ENCODE data around the gene SLC22A31. TPM values are rescaled to one million over a fixed set of nuclear protein-coding genes. Genes with fewer than 3 reads are reported as not detected.
"Not testable (repeated sequence)": the region's sequence is repeated elsewhere in the genome, so short reads cannot be mapped to it uniquely, and the experiment has no call there.

The SLC22A31 gene
- total and polyA plus RNA-seq, 2 donors (not counting 1 experiment from before 2014, with no cell fraction given) = 0.17 to 0.24 TPM

DNA sequence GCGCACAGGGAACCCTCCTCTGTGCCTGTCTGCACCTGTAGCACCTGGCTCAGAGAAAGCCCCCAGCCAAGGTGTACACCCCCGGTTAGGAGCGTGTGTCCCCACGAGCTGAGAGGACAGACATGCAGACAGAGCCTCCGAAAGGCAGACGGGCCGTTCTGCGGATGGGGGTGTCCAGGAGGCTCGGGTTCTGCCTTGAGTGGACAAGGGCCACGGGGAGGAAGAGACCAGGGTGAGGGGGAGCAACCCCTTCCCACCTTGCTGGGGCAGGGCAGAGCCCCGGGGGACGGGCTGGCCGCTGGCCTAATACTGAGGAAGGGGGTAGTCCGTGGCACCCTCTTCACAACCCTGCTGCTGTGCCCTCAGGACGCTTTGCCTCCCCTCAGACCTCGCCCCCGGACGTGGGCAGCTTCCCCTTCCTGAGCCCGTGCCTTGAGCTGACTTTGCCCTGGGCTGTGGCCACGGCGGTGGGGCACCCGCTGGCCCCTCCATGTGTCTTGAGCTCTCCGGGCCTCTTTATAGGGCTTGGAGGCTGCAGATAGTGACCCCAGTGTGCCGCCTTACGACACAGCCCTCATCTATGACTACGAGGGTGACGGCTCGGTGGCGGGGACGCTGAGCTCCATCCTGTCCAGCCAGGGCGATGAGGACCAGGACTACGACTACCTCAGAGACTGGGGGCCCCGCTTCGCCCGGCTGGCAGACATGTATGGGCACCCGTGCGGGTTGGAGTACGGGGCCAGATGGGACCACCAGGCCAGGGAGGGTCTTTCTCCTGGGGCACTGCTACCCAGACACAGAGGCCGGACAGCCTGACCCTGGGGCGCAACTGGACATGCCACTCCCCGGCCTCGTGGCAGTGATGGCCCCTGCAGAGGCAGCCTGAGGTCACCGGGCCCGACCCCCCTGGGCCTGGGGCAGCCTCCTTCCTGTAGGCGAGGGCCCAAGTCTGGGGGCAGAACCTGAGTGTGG is 5.7 kb downstream of the SLC22A31 start:
- H3K79me2 ChIP-seq (ENCODE audit: control insufficient read depth, insufficient read depth, low read length) = no peaks in the 10 kb centered on the region
- DNase-seq (ENCODE audit: low read depth in 2 of 2) = no peak
- H3K27me3 ChIP-seq (ENCODE audit: control insufficient read depth, insufficient read depth, low read length) = peaks cover under 1% of the 10 kb centered on the region
- H3K4me2 ChIP-seq (ENCODE audit: extremely low read depth, insufficient read depth, low read length) = no peak overlapping the region
- no peaks in the 10 kb centered on the region for H3K36me3 ChIP-seq (ENCODE audit: control insufficient read depth, insufficient read depth, low read length)
- no peaks in the 10 kb centered on the region for H3K4me1 ChIP-seq (ENCODE audit: control insufficient read depth, extremely low read depth, insufficient read depth, low read length)
- no peaks in the 10 kb centered on the region for H3K9me3 ChIP-seq (ENCODE audit: control insufficient read depth, insufficient read depth, low read depth, low read length)
- H2AFZ ChIP-seq (ENCODE audit: low read length) = no peak overlapping the region
- no peak overlapping the region for H3K27ac ChIP-seq (ENCODE audit: insufficient read depth, low read length)
- TF ChIP-seq, protein P1, sequence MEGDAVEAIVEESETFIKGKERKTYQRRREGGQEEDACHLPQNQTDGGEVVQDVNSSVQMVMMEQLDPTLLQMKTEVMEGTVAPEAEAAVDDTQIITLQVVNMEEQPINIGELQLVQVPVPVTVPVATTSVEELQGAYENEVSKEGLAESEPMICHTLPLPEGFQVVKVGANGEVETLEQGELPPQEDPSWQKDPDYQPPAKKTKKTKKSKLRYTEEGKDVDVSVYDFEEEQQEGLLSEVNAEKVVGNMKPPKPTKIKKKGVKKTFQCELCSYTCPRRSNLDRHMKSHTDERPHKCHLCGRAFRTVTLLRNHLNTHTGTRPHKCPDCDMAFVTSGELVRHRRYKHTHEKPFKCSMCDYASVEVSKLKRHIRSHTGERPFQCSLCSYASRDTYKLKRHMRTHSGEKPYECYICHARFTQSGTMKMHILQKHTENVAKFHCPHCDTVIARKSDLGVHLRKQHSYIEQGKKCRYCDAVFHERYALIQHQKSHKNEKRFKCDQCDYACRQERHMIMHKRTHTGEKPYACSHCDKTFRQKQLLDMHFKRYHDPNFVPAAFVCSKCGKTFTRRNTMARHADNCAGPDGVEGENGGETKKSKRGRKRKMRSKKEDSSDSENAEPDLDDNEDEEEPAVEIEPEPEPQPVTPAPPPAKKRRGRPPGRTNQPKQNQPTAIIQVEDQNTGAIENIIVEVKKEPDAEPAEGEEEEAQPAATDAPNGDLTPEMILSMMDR (conservative IDR thresholded peaks at IDR 0.05 in 1 of 2, IDR thresholded peaks at IDR 0.05 in 1 of 2; ENCODE audit: low read depth in 1 of 2, low read length in 2 of 2) = no peak
- TF ChIP-seq EZH2 (IDR thresholded peaks at IDR 0.05; ENCODE audit: low read length, missing control alignments) = no peak
- no peaks in the 10 kb centered on the region for H4K20me1 ChIP-seq (ENCODE audit: control insufficient read depth, extremely low read depth, insufficient read depth, low read length)
- H3K4me3 ChIP-seq (replicated peaks in 1 of 4; ENCODE audit: control extremely low read depth in 1 of 4, insufficient read depth in 1 of 4, low read depth in 3 of 4, low read length in 4 of 4) = no peak overlapping the region
- H3K9ac ChIP-seq (ENCODE audit: insufficient read depth, low read length) = no peak overlapping the region

DNA sequence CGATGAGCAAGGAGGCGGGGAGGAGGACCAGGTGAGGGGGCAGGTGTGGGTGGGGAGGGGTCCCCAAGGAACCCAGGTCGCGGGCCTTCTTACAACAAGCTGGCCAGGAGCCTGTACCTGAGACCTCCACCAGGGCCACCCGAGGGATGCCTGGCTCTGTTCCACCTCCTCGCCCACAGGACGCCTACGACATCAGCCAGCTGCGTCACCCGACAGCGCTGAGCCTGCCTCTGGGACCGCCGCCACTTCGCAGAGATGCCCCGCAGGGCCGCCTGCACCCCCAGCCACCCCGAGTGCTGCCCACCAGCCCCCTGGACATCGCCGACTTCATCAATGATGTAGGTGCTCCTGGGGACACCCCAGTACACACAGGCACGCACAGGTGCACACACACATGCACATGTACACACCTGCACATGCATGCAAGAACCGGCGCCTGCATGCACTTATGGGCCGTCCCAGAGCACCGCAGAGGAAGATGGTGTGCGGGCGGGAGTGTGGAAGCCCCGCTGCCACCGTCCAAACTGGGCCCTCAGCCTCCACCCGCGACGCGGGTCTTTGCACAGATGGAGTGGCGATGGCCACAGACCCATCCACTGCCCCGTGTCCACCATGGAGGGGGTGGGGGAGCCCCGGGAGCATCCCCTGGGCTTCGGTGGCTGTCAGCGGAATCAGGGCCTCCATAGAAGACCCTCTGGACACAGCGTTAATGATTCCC is 6.6 kb downstream of the SLC22A31 start:
- Histone ChIP-seq H3K79me2 (ENCODE audit: control insufficient read depth, insufficient read depth, low read length) (no peaks in the 10 kb centered on the region), H2AFZ (ENCODE audit: low read length) (no peak overlapping the region), H3K36me3 (ENCODE audit: control insufficient read depth, insufficient read depth, low read length) (no peaks in the 10 kb centered on the region), H4K20me1 (ENCODE audit: control insufficient read depth, extremely low read depth, insufficient read depth, low read length) (no peaks in the 10 kb centered on the region), H3K4me1 (ENCODE audit: control insufficient read depth, extremely low read depth, insufficient read depth, low read length) (no peaks in the 10 kb centered on the region), H3K4me3 (replicated peaks in 1 of 4; ENCODE audit: control extremely low read depth in 1 of 4, insufficient read depth in 1 of 4, low read depth in 3 of 4, low read length in 4 of 4) (no peak overlapping the region), H3K27ac (ENCODE audit: insufficient read depth, low read length) (no peak overlapping the region), H3K9ac (ENCODE audit: insufficient read depth, low read length) (no peak overlapping the region), H3K27me3 (ENCODE audit: control insufficient read depth, insufficient read depth, low read length) (no peaks in the 10 kb centered on the region), H3K9me3 (ENCODE audit: control insufficient read depth, insufficient read depth, low read depth, low read length) (no peaks in the 10 kb centered on the region), H3K4me2 (ENCODE audit: extremely low read depth, insufficient read depth, low read length) (no peak overlapping the region)
- TF ChIP-seq, protein P1 (conservative IDR thresholded peaks at IDR 0.05 in 1 of 2, IDR thresholded peaks at IDR 0.05 in 1 of 2; ENCODE audit: low read depth in 1 of 2, low read length in 2 of 2) = no peak
- TF ChIP-seq EZH2 (IDR thresholded peaks at IDR 0.05; ENCODE audit: low read length, missing control alignments) = no peak
- no peak for DNase-seq (ENCODE audit: low read depth in 2 of 2)

DNA sequence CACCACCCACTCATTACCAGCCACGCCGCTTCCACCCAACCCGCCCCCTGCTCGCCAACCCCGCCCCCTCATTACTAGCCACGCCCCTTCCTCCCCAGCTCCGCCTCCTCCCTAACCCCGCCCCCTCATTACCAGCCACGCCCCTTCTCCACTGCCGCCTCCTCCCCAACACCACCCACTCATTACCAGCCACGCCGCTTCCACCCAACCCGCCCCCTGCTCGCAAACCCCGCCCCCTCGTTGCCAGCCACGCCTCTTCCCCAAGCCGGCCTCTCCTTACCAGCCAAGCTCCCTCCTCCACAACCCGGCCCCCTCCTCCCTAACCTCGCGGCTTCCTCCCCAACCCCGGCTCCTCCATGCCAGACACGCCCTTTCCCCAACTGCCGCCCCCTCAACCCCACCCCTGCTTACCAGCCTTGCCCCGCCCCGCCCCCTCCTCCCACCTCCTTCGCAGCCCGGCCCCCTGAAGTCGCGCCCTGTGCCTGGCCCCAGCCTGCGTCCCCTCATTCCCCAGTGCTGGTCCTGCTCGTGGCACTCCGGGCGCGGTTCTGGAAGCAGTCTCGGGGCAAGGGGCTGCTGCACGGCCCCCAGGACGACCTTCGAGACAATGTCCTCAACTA is 7.3 kb downstream of the SLC22A31 start:
- peak in 1 of 2 donors; percentile 91 for DNase-seq (ENCODE audit: low read depth in 2 of 2)
- Histone ChIP-seq H3K27me3 (ENCODE audit: control insufficient read depth, insufficient read depth, low read length) (no peaks in the 10 kb centered on the region), H3K4me2 (ENCODE audit: extremely low read depth, insufficient read depth, low read length) (no peak overlapping the region), H3K4me1 (ENCODE audit: control insufficient read depth, extremely low read depth, insufficient read depth, low read length) (no peaks in the 10 kb centered on the region), H3K9ac (ENCODE audit: insufficient read depth, low read length) (no peak overlapping the region), H2AFZ (ENCODE audit: low read length) (no peak overlapping the region), H3K79me2 (ENCODE audit: control insufficient read depth, insufficient read depth, low read length) (no peaks in the 10 kb centered on the region), H3K27ac (ENCODE audit: insufficient read depth, low read length) (no peak overlapping the region), H4K20me1 (ENCODE audit: control insufficient read depth, extremely low read depth, insufficient read depth, low read length) (no peaks in the 10 kb centered on the region), H3K36me3 (ENCODE audit: control insufficient read depth, insufficient read depth, low read length) (no peaks in the 10 kb centered on the region), H3K4me3 (replicated peaks in 1 of 4; ENCODE audit: control extremely low read depth in 1 of 4, insufficient read depth in 1 of 4, low read depth in 3 of 4, low read length in 4 of 4) (no peak overlapping the region), H3K9me3 (ENCODE audit: control insufficient read depth, insufficient read depth, low read depth, low read length) (no peaks in the 10 kb centered on the region)
- TF ChIP-seq, protein P1 (conservative IDR thresholded peaks at IDR 0.05 in 1 of 2, IDR thresholded peaks at IDR 0.05 in 1 of 2; ENCODE audit: low read depth in 1 of 2, low read length in 2 of 2) = no peak
- TF ChIP-seq EZH2 (IDR thresholded peaks at IDR 0.05; ENCODE audit: low read length, missing control alignments) = no peak

DNA sequence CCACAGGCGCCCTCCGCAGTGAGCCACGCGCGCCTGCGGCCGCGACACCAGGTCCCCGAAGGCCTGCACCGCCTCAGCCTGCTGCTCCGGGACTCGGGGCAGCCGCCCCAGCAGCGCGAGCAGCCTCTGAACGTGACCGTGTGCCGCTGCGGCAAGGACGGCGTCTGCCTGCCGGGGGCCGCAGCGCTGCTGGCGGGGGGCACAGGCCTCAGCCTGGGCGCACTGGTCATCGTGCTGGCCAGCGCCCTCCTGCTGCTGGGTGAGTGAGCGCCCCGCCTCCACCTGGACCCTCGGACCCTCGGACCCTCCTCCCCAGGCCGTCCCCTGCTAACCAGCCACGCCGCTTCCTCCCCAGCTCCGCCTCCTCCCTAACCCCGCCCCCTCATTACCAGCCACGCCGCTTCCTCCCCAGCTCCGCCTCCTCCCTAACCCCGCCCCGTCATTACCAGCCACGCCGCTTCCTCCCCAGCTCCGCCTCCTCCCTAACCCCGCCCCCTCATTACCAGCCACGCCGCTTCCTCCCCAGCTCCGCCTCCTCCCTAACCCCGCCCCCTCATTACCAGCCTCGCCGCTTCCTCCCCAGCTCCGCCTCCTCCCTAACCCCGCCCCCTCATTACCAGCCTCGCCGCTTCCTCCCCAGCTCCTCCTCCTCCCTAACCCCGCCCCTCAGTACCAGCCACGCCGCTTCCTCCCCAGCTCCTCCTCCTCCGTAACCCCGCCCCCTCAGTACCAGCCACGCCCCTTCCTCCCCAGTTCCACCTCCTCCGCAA is 8.0 kb downstream of the SLC22A31 start:
- peak overlapping the region; percentile 32 for H3K9ac ChIP-seq (ENCODE audit: insufficient read depth, low read length)
- peak overlapping the region; percentile 75 for H3K4me2 ChIP-seq (ENCODE audit: extremely low read depth, insufficient read depth, low read length)
- H3K4me1 ChIP-seq (ENCODE audit: control insufficient read depth, extremely low read depth, insufficient read depth, low read length); H3K79me2 ChIP-seq (ENCODE audit: control insufficient read depth, insufficient read depth, low read length); H3K36me3 ChIP-seq (ENCODE audit: control insufficient read depth, insufficient read depth, low read length); H3K9me3 ChIP-seq (ENCODE audit: control insufficient read depth, insufficient read depth, low read depth, low read length); H3K27me3 ChIP-seq (ENCODE audit: control insufficient read depth, insufficient read depth, low read length); H4K20me1 ChIP-seq (ENCODE audit: control insufficient read depth, extremely low read depth, insufficient read depth, low read length); H3K27ac ChIP-seq (ENCODE audit: insufficient read depth, low read length): not testable (repeated sequence)
- H3K4me3 ChIP-seq (replicated peaks in 1 of 4; ENCODE audit: control extremely low read depth in 1 of 4, insufficient read depth in 1 of 4, low read depth in 3 of 4, low read length in 4 of 4) = peak overlapping the region in 3 of 4 experiments; percentile 27 to 61 (median 51)
- peak overlapping the region; percentile 71 for H2AFZ ChIP-seq (ENCODE audit: low read length)
- peak; percentile 94 to 95 for DNase-seq (ENCODE audit: low read depth in 2 of 2)

Measured in fibroblast of lung (primary cell).